Tibial nerve (tissue), 4 donors: Measurements from ENCODE around the gene PIEZO2. TPM values are rescaled to one million over a fixed set of nuclear protein-coding genes. Genes with fewer than 3 reads are reported as not detected.
"Not testable (repeated sequence)": the region's sequence is repeated elsewhere in the genome, so short reads cannot be mapped to it uniquely, and the experiment has no call there.

Experiments used
- DNase-seq, 2 donors: peaks; one replicate each; pipeline ENCODE4 v3.0.0-alpha.2; 2019; ENCODE audit warnings: low spot score in 2 of 2
- H3K27ac ChIP-seq, 4 donors: fragments of 200-600 bp; sonication (generic) in 3 of 4; one replicate each; pipeline ENCODE4 v1.5.1; 2017 to 2019; ENCODE audit warnings: mild to moderate bottlenecking in 1 of 4
- H3K27me3 ChIP-seq, 2 donors: fragments of 200-600 bp; sonication (generic) in 1 of 2; one replicate each; pipeline versions ENCODE4 v1.5.1 to v1.6.0; 2017 to 2019
- H3K36me3 ChIP-seq, 3 donors: fragments of 200-600 bp; sonication (generic); one replicate each; pipeline ENCODE4 v1.5.1; 2018 to 2019
- H3K4me1 ChIP-seq, 4 donors: fragments of 200-600 bp; sonication (generic) in 3 of 4; one replicate each; pipeline ENCODE4 v1.5.1; 2017 to 2019
- H3K4me3 ChIP-seq, 4 donors: fragments of 200-600 bp; sonication (generic) in 3 of 4; one replicate each; pipeline ENCODE4 v1.5.1; 2017 to 2019; ENCODE audit warnings: mild to moderate bottlenecking in 1 of 4, moderate library complexity in 1 of 4
- H3K9me3 ChIP-seq, 4 donors: fragments of 200-600 bp; sonication (generic) in 3 of 4; one replicate each; pipeline ENCODE4 v1.5.1; 2017 to 2019
- EP300 ChIP-seq, 2 donors: sonication (generic); formaldehyde crosslinking; IDR thresholded peaks; one replicate each; pipeline ENCODE4 v1.6.1; 2017; ENCODE audit warnings: antibody characterized with exemption in 2 of 2, mild to moderate bottlenecking in 1 of 2
- POLR2A ChIP-seq, 2 donors: fragments of 450-650 bp; IDR thresholded peaks; one replicate each; pipeline ENCODE4 v1.6.1; 2017; ENCODE audit warnings: antibody characterized with exemption in 2 of 2, mild to moderate bottlenecking in 2 of 2, moderate library complexity in 2 of 2
- WGBS, 2 donors: methylation state at CpG; one replicate each; pipeline ENCODE4 v1.1.5; 2018; 5-methylcytosine and 5-hydroxymethylcytosine counted together
- total RNA-seq, 4 donors: library from RNA; depleted of rRNA; stranded (reverse); fragments of >200 nt; gene quantifications; one replicate each; pipeline ENCODE4 v1.1.0, GENCODE V29; 2016
- TF ChIP-seq, protein P1 (sequence below), 5 experiments: fragments of 200-600 bp in 3 of 5; fragments of 450-650 bp in 2 of 5; sonication (generic) in 3 of 5; IDR thresholded peaks; one replicate each; pipeline ENCODE4 v1.5.1; 2016 to 2019; ENCODE audit warnings: antibody characterized with exemption in 5 of 5, mild to moderate bottlenecking in 3 of 5, moderate library complexity in 2 of 5

The PIEZO2 gene
- total RNA-seq, 4 donors from 2014 or later, result 17.0 to 27.7 (median 22.3) TPM

DNA sequence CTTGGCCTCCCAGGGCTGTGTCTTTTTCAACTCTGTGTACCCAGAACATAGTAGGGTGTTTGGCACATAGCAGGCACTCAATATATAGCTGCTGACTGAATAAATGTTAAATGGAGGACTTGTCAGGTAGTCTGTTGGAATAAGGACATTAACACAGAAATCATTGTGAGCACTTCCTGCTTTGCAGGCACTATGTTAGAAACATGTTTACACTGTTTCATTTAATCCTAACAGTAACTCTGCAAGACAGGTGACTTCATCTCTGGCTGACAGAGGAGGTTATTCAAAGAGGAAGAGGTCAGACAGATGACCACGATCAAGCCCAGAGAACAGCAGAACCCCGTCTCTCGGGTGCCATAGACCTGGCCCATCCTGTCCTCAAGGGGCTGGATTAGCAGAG, 28.0 kb upstream of the PIEZO2 start:
- Histone ChIP-seq H3K36me3 (no peaks in the 10 kb centered on the region), H3K27ac (peak overlapping the region in 2 of 4 donors; percentile 42 to 61), H3K4me1 (peaks cover 0 to 35% (median 0%) of the 10 kb centered on the region in 4 donors), H3K4me3 (no peak overlapping the region), H3K9me3 (no peaks in the 10 kb centered on the region), H3K27me3 (no peaks in the 10 kb centered on the region)
- WGBS, 2 donors, result 56 to 78% methylated on average over 3 of the region's 3 CpGs
- TF ChIP-seq POLR2A (IDR thresholded peaks at IDR 0.05) (no peak), EP300 (IDR thresholded peaks at IDR 0.05) (no peak)
- TF ChIP-seq, protein P1, sequence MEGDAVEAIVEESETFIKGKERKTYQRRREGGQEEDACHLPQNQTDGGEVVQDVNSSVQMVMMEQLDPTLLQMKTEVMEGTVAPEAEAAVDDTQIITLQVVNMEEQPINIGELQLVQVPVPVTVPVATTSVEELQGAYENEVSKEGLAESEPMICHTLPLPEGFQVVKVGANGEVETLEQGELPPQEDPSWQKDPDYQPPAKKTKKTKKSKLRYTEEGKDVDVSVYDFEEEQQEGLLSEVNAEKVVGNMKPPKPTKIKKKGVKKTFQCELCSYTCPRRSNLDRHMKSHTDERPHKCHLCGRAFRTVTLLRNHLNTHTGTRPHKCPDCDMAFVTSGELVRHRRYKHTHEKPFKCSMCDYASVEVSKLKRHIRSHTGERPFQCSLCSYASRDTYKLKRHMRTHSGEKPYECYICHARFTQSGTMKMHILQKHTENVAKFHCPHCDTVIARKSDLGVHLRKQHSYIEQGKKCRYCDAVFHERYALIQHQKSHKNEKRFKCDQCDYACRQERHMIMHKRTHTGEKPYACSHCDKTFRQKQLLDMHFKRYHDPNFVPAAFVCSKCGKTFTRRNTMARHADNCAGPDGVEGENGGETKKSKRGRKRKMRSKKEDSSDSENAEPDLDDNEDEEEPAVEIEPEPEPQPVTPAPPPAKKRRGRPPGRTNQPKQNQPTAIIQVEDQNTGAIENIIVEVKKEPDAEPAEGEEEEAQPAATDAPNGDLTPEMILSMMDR (IDR thresholded peaks at IDR 0.05), result no peak
- no peak for DNase-seq

DNA sequence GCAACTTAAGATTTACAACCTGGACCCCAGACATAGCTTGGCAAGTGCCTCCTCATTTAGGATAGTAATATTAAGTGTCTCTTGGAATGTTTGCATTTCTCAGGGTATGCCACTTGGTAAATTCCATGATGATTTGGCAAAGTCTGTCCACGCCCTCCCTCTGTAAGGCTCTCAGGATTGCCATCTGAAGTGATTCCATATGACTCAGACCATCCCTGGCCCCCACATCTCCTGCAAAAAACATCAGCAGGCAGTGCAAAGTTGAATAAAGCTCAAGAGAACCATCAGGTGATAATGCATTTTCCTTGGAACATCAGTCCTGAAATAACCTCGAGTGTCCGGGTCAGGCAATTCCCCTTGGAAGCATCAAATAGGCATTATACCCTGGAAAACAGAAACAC, 27.1 kb upstream of the PIEZO2 start:
- H3K36me3 ChIP-seq, result no peaks in the 10 kb centered on the region
- no peak overlapping the region for H3K4me3 ChIP-seq
- 51 to 61% methylated on average over 3 of the region's 3 CpGs for whole genome bisulfite sequencing, 2 donors
- H3K27me3 ChIP-seq, result no peaks in the 10 kb centered on the region
- no peak for TF ChIP-seq POLR2A (IDR thresholded peaks at IDR 0.05)
- peak in 1 of 2 donors; percentile 47 for TF ChIP-seq EP300 (IDR thresholded peaks at IDR 0.05)
- H3K4me1 ChIP-seq, result peaks cover 0 to 35% (median 0%) of the 10 kb centered on the region in 4 donors
- no peaks in the 10 kb centered on the region for H3K9me3 ChIP-seq
- DNase-seq, result peak in 1 of 2 donors; percentile 46
- H3K27ac ChIP-seq, result peak overlapping the region in 2 of 4 donors; percentile 74 to 77

DNA sequence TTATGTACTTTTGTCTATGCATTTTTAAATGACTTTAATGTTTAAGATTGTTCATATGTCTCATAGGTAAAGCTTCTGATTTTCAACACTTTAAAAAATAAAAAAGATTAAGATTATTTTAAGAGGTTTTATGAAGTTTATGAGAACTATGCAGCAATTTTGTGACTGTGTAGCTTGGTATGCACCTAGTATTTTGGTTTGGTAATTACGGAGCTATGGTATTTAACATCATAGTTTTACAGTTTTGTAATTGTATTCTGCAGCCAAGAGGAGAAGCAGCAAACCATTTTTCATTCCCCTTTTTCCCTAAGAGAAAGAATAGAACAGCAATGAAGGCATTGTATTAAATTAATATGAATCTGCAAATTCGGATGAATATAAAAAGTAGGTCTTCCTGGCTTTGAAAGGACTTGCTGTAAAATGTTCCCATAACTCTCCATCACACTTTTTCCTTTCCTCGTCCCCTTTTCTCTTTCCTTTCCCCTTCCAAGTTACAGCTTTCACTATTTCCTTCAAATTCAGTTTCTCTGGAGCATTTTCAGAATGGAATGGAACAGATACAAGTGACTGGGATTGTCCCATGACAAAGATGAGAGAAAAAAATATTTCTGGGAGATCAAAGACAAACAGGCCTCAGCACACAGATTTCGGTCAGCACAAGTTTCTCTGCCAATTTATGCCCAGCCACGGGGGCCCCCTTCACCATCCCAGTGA, 26.1 kb upstream of the PIEZO2 start:
- DNase-seq, result no peak
- Histone ChIP-seq H3K4me3 (no peak overlapping the region), H3K27me3 (no peaks in the 10 kb centered on the region), H3K9me3 (no peaks in the 10 kb centered on the region), H3K36me3 (no peaks in the 10 kb centered on the region), H3K4me1 (peaks cover 0 to 35% (median 0%) of the 10 kb centered on the region in 4 donors), H3K27ac (peak overlapping the region in 2 of 4 donors; percentile 74 to 77)
- WGBS, 2 donors, result 26 to 27% methylated on average over 5 of the region's 5 CpGs
- TF ChIP-seq EP300 (IDR thresholded peaks at IDR 0.05) (no peak), POLR2A (IDR thresholded peaks at IDR 0.05) (no peak)
- TF ChIP-seq, protein P1 (IDR thresholded peaks at IDR 0.05), result no peak

DNA sequence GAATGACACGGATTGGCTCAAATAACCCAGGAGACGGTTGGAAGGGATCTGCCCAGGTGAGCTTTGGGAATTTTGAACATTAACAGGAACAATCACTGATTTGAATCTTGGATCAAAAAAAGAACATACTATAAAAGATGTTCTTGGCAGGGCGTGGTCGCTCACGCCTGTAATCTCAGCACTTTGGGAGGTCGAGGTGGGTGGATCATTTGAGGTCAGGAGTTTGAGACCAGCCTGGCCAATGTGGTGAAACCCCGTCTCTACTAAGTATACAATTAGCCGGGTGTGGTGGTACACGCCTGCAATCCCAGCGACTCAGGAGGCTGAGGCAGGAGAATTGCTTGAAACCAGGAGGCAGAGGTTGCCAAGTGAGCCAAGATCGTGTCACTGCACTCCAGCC, 24.8 kb upstream of the PIEZO2 start:
- not testable (repeated sequence) for H3K27ac ChIP-seq, DNase-seq

DNA sequence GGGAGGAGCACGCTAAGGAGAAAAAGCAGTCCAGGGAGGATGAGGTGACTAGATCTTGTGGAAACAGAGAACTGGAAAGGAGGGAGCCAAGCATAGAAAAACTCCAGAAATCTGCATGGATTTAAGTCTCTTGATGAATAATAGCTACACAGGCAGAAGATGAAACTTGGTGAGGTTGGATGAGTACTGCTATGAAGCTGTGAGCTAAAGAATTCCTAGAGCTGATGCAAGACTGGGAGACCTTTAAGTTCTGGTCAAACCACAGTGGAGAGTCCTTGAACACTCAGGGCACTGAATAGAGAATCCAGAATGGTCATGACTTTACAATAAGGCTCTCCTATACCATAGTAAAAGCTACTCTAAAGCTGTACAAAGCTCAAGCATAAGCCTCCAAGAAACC, 18.4 kb upstream of the PIEZO2 start:
- Histone ChIP-seq H3K36me3 (no peaks in the 10 kb centered on the region), H3K27ac (no peak overlapping the region), H3K9me3 (peaks cover 0 to 7% (median 0%) of the 10 kb centered on the region in 4 donors), H3K4me1 (peaks cover 0 to 2% (median 0%) of the 10 kb centered on the region in 4 donors), H3K27me3 (no peaks in the 10 kb centered on the region), H3K4me3 (no peak overlapping the region)
- 96 to 97% methylated on average over 1 of the region's 1 CpG for WGBS, 2 donors
- TF ChIP-seq, protein P1 (IDR thresholded peaks at IDR 0.05), result no peak
- TF ChIP-seq EP300 (IDR thresholded peaks at IDR 0.05) (no peak), POLR2A (IDR thresholded peaks at IDR 0.05) (no peak)
- DNase-seq, result no peak

More for the DNA sequence above, 24.8 kb upstream of the PIEZO2 start:
- H3K4me1 ChIP-seq, result peaks cover 0 to 33% (median 0%) of the 10 kb centered on the region in 4 donors
- not testable (repeated sequence) for H3K9me3 ChIP-seq, H3K27me3 ChIP-seq, H3K36me3 ChIP-seq, H3K4me3 ChIP-seq
- WGBS, 2 donors, result 62 to 81% methylated on average over 11 of the region's 11 CpGs

DNA sequence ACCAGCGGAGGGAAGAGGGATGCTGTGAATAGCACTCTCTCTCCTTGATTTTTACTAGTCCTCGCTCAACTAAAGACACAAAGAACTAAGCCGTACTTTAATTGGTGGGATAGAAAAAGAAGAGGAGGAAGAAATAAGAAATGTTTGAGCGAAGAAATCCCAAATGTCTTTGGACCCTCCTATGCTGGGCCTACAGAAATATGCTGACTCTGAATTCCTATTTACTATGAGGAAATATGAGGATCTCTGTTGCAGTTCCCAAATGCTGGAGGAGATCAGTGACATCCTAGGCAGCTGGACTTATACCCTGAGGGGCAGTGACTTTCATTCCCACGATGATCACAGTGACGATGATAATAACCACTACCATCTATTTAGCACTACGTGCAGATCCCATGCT, 16.6 kb upstream of the PIEZO2 start:
- peaks cover 0 to 7% (median 0%) of the 10 kb centered on the region in 4 donors for H3K9me3 ChIP-seq
- H3K36me3 ChIP-seq, result no peaks in the 10 kb centered on the region
- H3K27ac ChIP-seq, result no peak overlapping the region
- 93 to 95% methylated on average over 7 of the region's 7 CpGs for WGBS, 2 donors
- peaks cover 0 to 7% (median 0%) of the 10 kb centered on the region in 4 donors for H3K4me1 ChIP-seq
- TF ChIP-seq, protein P1 (IDR thresholded peaks at IDR 0.05), result no peak
- no peak for TF ChIP-seq POLR2A (IDR thresholded peaks at IDR 0.05)
- TF ChIP-seq EP300 (IDR thresholded peaks at IDR 0.05), result no peak
- H3K4me3 ChIP-seq, result no peak overlapping the region
- H3K27me3 ChIP-seq, result no peaks in the 10 kb centered on the region
- no peak for DNase-seq
